ENCODE results near the gene UBA6.

Gene UBA6

DNA sequence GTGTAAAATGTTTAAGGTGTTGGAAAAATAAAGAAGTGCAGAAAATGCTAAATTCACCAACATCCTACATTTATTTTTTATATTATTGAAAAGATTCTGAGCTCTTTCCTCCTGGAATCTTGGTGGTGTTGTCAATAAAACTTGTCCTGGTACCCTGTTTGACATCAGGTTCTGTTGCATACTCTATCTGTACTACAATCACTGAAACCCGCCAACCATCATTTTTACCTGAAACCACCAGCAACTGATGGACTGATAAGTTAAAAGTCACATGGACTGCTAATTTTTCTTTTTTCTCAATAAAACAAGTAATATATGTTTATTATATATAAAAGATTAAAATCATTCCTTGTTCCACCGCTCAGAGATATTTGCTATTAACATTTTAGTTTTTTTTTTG lies 119.0 kb downstream of the UBA6 start:
- TF ChIP-seq EZH2 (optimal IDR thresholded peaks at IDR 0.05; ENCODE audit: low read depth, low read length) (no peak), EZH2phosphoT487 (IDR thresholded peaks at IDR 0.05; ENCODE audit: low read length) (no peak)
- TF ChIP-seq, protein P1, sequence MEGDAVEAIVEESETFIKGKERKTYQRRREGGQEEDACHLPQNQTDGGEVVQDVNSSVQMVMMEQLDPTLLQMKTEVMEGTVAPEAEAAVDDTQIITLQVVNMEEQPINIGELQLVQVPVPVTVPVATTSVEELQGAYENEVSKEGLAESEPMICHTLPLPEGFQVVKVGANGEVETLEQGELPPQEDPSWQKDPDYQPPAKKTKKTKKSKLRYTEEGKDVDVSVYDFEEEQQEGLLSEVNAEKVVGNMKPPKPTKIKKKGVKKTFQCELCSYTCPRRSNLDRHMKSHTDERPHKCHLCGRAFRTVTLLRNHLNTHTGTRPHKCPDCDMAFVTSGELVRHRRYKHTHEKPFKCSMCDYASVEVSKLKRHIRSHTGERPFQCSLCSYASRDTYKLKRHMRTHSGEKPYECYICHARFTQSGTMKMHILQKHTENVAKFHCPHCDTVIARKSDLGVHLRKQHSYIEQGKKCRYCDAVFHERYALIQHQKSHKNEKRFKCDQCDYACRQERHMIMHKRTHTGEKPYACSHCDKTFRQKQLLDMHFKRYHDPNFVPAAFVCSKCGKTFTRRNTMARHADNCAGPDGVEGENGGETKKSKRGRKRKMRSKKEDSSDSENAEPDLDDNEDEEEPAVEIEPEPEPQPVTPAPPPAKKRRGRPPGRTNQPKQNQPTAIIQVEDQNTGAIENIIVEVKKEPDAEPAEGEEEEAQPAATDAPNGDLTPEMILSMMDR (IDR thresholded peaks at IDR 0.05; ENCODE audit: low read length), result no peak
- H4K20me1 ChIP-seq (ENCODE audit: insufficient read depth, low read length), result no peaks in the 10 kb centered on the region
- H2AFZ ChIP-seq (ENCODE audit: low read length), result no peak overlapping the region
- H3F3A ChIP-seq (ENCODE audit: insufficient read depth, low read length), result no peaks in the 10 kb centered on the region
- no peak overlapping the region for H3K4me2 ChIP-seq (ENCODE audit: low read depth, low read length)
- no peaks in the 10 kb centered on the region for H3K27me3 ChIP-seq (replicated peaks; ENCODE audit: insufficient read depth, low read length)
- H3K9ac ChIP-seq (ENCODE audit: low read length), result no peak overlapping the region
- H3K4me1 ChIP-seq (ENCODE audit: low read length), result peaks cover 7% of the 10 kb centered on the region; the same call in 1 of the 2 replicates
- H3K9me2 ChIP-seq (replicated peaks; ENCODE audit: insufficient read depth, low read length), result no peaks in the 10 kb centered on the region; the same call in 1 of the 2 replicates
- no peak overlapping the region for H3K27ac ChIP-seq (ENCODE audit: low read length)
- DNase-seq, result no peak
- no peaks in the 10 kb centered on the region for H3K9me3 ChIP-seq (replicated peaks; ENCODE audit: insufficient read depth, low read length)
- no peak overlapping the region for H3K4me3 ChIP-seq (ENCODE audit: low read length)
- H3K79me2 ChIP-seq (ENCODE audit: low read length), result no peaks in the 10 kb centered on the region
- no peaks in the 10 kb centered on the region for H3K36me3 ChIP-seq (replicated peaks; ENCODE audit: insufficient read depth, low read length)

DNA sequence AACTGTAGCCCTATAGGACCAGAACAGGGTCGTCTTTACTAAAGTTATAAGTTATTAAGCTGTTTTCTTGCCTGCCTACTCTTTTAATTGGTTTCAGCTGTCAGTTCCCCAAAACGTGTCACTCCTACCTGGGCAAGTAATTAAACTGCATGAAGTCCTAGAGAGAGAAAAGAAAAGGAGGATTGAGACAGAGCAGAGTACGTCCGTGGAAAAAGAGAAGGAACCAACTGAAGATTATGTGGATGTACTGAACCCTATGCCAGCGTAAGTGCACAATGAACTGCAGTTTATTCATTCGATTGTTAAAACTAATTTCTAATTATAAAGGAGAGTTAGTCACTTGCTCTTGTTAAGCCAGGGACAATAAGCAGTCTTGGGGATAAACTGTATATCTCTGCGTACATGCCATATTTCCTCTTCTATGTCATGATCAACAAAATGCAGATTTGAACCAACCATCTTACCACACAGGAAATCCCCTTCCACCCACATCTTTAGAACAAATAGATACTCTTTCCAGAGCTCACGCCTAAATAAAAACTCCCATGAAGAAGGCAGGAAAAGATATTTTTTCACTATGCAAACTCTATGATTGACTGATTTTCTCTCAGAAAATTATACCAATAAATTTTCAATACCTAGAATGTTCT lies 119.6 kb downstream of the UBA6 start:
- TF ChIP-seq EZH2phosphoT487 (IDR thresholded peaks at IDR 0.05; ENCODE audit: low read length), result no peak
- TF ChIP-seq, protein P1 (IDR thresholded peaks at IDR 0.05; ENCODE audit: low read length), result no peak
- no peak overlapping the region for H3K4me2 ChIP-seq (ENCODE audit: low read depth, low read length)
- H3K27me3 ChIP-seq (replicated peaks; ENCODE audit: insufficient read depth, low read length), result no peaks in the 10 kb centered on the region

DNA sequence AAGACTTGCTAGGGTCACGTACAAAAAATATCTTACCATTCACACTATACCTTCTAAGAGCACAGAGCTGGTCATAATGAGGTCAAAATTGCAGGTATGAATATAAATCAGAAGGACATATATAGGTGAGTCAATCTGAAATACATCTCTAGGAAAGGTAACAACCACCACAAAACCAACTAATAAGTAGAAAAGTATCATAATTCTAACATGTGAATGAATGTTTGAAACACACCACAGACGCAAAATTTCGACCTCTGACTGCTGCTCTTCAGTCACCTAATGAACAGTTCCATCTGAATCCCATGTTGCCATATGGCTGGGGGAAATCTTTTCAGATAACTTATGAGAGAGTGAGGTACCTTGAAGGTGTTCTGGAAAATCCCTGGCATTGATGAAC lies 120.4 kb downstream of the UBA6 start:
- Histone ChIP-seq H3F3A (ENCODE audit: insufficient read depth, low read length) (peaks cover 9% of the 10 kb centered on the region; the same call in 1 of the 2 replicates), H3K4me2 (ENCODE audit: low read depth, low read length) (no peak overlapping the region), H3K9me2 (replicated peaks; ENCODE audit: insufficient read depth, low read length) (no peaks in the 10 kb centered on the region; the same call in 1 of the 2 replicates), H3K27me3 (replicated peaks; ENCODE audit: insufficient read depth, low read length) (no peaks in the 10 kb centered on the region), H3K4me3 (ENCODE audit: low read length) (no peak overlapping the region), H3K4me1 (ENCODE audit: low read length) (peaks cover 19% of the 10 kb centered on the region), H3K27ac (ENCODE audit: low read length) (no peak overlapping the region), H3K79me2 (ENCODE audit: low read length) (no peaks in the 10 kb centered on the region), H3K9me3 (replicated peaks; ENCODE audit: insufficient read depth, low read length) (no peaks in the 10 kb centered on the region), H3K36me3 (replicated peaks; ENCODE audit: insufficient read depth, low read length) (no peaks in the 10 kb centered on the region), H2AFZ (ENCODE audit: low read length) (no peak overlapping the region), H3K9ac (ENCODE audit: low read length) (no peak overlapping the region), H4K20me1 (ENCODE audit: insufficient read depth, low read length) (no peaks in the 10 kb centered on the region)
- TF ChIP-seq EZH2 (optimal IDR thresholded peaks at IDR 0.05; ENCODE audit: low read depth, low read length), result no peak
- TF ChIP-seq, protein P1 (IDR thresholded peaks at IDR 0.05; ENCODE audit: low read length), result no peak
- TF ChIP-seq EZH2phosphoT487 (IDR thresholded peaks at IDR 0.05; ENCODE audit: low read length), result no peak
- DNase-seq, result no peak

More for the DNA sequence above, 119.6 kb downstream of the UBA6 start:
- Histone ChIP-seq H3K27ac (ENCODE audit: low read length) (no peak overlapping the region), H3K4me1 (ENCODE audit: low read length) (peaks cover 12% of the 10 kb centered on the region), H2AFZ (ENCODE audit: low read length) (no peak overlapping the region), H3K9me3 (replicated peaks; ENCODE audit: insufficient read depth, low read length) (no peaks in the 10 kb centered on the region), H3K9me2 (replicated peaks; ENCODE audit: insufficient read depth, low read length) (no peaks in the 10 kb centered on the region; the same call in 1 of the 2 replicates), H3K9ac (ENCODE audit: low read length) (no peak overlapping the region), H3K79me2 (ENCODE audit: low read length) (no peaks in the 10 kb centered on the region), H3F3A (ENCODE audit: insufficient read depth, low read length) (0 out of 2 replicates have a peak, but pooled peaks cover 1% of the 10 kb centered on the region), H3K4me3 (ENCODE audit: low read length) (no peak overlapping the region), H4K20me1 (ENCODE audit: insufficient read depth, low read length) (no peaks in the 10 kb centered on the region), H3K36me3 (replicated peaks; ENCODE audit: insufficient read depth, low read length) (no peaks in the 10 kb centered on the region)
- no peak for DNase-seq
